ENCODE data around the gene SERTAD3. TPM values are rescaled to one million over a fixed set of nuclear protein-coding genes. Genes with fewer than 3 reads are reported as not detected.
"Not testable (repeated sequence)": the region's sequence is repeated elsewhere in the genome, so short reads cannot be mapped to it uniquely, and the experiment has no call there.

The SERTAD3 gene
- total RNA-seq, 4 donors from 2014 or later: 15.6 to 25.2 (median 20.4) TPM

DNA sequence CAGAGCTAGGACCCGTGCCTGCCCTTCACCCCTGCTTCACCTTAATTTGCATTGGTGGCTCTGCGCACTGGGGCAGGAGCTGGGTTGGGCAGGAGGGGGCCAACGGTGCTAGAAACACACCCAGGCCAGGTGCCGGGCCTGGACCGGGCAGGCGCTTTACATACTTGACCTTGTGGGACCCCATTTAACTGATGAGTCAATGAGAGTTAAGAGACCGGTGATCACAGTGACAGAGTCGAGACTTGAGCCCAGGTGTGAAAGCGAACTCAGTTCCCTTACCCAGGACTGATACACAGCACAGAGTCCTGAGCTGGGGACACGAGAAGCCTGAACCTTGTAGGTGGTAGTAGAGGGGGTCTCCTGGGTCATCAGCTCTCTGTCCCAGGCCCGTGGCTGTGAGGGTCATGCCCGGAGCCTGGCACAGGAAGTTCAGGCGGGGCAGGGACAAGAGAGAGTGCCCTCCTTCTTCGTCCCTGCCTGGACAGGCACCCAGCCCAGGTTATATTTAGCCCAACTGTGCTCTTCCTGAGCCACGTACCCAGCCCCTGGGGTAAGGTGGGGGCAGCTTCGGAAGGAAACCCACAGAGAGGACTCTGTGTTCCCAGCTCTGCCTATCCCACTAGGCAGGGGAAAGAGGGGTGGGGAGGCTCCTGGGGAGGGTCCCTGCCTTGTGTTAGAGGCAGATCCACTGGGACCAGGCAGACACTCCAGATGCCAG is 32.9 kb downstream of the SERTAD3 start:
- intact Hi-C loops (cut with DNase I): no loop called here

DNA sequence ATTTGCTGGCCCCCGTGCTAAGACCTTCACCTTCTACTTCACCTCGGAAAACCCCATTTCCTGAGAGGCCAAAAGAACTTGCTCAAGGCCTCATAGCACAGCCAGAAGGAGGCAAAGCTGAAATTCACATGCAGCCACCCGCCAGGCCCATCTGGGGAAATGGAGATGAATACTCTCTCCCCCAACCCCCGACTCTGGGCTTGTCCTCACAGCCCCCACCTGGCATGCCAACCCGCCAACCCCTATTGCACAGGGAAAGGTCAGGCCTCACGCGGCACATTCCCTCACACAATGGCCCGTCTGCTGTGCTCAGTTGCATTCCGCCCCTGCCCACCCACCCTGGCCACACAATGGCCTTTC is 34.1 kb downstream of the SERTAD3 start:
- Histone ChIP-seq H3K27me3 (no peaks in the 10 kb centered on the region), H3K36me3 (no peaks in the 10 kb centered on the region), H3K27ac (peak overlapping the region in 1 of 3 donors; percentile 81), H3K4me1 (peaks cover 21 to 28% of the 10 kb centered on the region in 2 donors), H3K4me3 (replicated peaks in 1 of 3) (no peak overlapping the region), H3K9me3 (no peaks in the 10 kb centered on the region)
- DNase-seq: no peak
- WGBS, 2 donors: 83 to 88% methylated on average over 9 of the region's 9 CpGs
- TF ChIP-seq, protein P1, sequence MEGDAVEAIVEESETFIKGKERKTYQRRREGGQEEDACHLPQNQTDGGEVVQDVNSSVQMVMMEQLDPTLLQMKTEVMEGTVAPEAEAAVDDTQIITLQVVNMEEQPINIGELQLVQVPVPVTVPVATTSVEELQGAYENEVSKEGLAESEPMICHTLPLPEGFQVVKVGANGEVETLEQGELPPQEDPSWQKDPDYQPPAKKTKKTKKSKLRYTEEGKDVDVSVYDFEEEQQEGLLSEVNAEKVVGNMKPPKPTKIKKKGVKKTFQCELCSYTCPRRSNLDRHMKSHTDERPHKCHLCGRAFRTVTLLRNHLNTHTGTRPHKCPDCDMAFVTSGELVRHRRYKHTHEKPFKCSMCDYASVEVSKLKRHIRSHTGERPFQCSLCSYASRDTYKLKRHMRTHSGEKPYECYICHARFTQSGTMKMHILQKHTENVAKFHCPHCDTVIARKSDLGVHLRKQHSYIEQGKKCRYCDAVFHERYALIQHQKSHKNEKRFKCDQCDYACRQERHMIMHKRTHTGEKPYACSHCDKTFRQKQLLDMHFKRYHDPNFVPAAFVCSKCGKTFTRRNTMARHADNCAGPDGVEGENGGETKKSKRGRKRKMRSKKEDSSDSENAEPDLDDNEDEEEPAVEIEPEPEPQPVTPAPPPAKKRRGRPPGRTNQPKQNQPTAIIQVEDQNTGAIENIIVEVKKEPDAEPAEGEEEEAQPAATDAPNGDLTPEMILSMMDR (IDR thresholded peaks at IDR 0.05): no peak
- no peak for TF ChIP-seq POLR2A (IDR thresholded peaks at IDR 0.05)
- intact Hi-C loops (cut with DNase I): no loop called here

More for the DNA sequence above, 32.9 kb downstream of the SERTAD3 start:
- 51 to 65% methylated on average over 9 to 16 of the region's 16 CpGs for WGBS, 2 donors
- Histone ChIP-seq H3K4me1 (peaks cover 28 to 32% of the 10 kb centered on the region in 2 donors), H3K36me3 (no peaks in the 10 kb centered on the region), H3K9me3 (no peaks in the 10 kb centered on the region), H3K27me3 (no peaks in the 10 kb centered on the region), H3K4me3 (replicated peaks in 1 of 3) (no peak overlapping the region), H3K27ac (peak overlapping the region; percentile 64 to 81 (median 75))
- peak; percentile 39 to 53 for DNase-seq
- TF ChIP-seq, protein P1 (IDR thresholded peaks at IDR 0.05): no peak
- TF ChIP-seq POLR2A (IDR thresholded peaks at IDR 0.05): no peak

DNA sequence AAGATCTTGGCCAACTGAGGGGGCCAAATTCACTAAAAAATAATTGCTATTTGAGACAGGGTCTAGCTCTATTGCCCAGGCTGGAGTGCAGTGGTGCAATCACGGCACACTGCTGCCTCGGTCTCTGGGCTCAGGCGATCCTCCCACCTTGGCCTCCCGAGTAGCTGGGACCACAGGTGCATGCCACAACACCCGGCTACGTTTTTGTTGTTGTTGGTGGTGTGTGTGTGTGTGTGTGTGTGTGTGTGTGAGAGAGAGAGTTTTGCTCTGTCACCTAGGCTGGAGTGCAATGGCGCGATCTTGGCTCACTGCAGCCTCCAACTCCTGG is 35.6 kb downstream of the SERTAD3 start:
- not testable (repeated sequence) for H3K4me3 ChIP-seq (replicated peaks in 1 of 3); H3K36me3 ChIP-seq
- intact Hi-C loops (cut with DNase I): loop anchor here (5.0 kb wide), 1 partner anchor 56 kb away; no protein-coding TSS in a partner anchor

DNA sequence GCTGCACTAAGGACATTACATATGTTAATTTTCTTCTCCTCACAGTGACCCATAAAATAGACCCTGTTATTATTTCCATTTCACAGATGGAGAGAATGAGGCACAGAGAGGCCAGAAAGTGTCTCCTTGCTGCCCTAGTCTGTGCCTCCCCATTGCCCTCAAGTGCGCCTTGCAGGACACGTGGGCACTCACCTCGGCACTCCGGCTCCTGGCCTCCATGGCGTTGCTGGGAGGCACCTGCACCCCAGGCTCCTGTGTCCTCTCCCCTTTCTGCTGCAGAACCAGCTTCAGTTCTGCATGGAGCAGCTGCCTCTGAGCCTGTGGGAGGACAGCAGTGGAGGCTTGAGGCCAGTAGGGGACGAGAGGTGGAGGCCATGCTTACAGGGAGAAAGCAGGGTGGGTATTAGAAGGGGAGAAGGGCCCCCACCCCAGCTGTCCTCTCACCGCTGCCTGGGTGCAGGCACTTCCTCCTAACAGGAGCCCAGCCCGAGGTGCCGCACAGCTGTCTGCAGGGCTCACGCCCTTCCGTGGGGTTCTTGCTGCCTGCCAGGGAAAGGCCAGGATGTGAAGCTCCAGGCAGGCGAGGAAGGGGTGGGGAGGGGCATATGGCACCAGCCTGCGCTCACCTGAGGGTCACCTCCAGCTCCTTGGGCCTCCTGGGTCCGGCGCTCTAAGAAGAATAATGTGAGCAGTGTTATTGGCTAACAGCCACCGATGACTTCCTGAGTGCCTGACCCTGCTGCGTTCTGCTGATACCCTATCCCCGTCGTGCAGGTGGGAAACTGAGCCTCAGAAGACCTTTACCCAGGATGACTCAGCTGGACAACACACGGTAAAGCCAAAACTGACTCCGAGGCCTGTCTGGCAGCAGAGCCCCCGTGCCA is 36.2 kb downstream of the SERTAD3 start:
- Histone ChIP-seq H3K27me3 (no peaks in the 10 kb centered on the region), H3K9me3 (no peaks in the 10 kb centered on the region), H3K4me1 (peaks cover 16 to 28% of the 10 kb centered on the region in 2 donors), H3K4me3 (replicated peaks in 1 of 3) (no peak overlapping the region), H3K27ac (no peak overlapping the region), H3K36me3 (no peaks in the 10 kb centered on the region)
- TF ChIP-seq POLR2A (IDR thresholded peaks at IDR 0.05): no peak
- TF ChIP-seq, protein P1 (IDR thresholded peaks at IDR 0.05): no peak
- intact Hi-C loops (cut with DNase I): loop anchor here (5.0 kb wide), 1 partner anchor 56 kb away; no protein-coding TSS in a partner anchor
- DNase-seq: no peak
- 71 to 76% methylated on average over 17 to 21 of the region's 22 CpGs for WGBS, 2 donors

More for the DNA sequence above, 35.6 kb downstream of the SERTAD3 start:
- H3K9me3 ChIP-seq, H3K27me3 ChIP-seq, DNase-seq, H3K27ac ChIP-seq: not testable (repeated sequence)
- WGBS, 2 donors: 84 to 100% methylated on average over 2 to 5 of the region's 8 CpGs
- peaks cover 16 to 22% of the 10 kb centered on the region in 2 donors for H3K4me1 ChIP-seq

DNA sequence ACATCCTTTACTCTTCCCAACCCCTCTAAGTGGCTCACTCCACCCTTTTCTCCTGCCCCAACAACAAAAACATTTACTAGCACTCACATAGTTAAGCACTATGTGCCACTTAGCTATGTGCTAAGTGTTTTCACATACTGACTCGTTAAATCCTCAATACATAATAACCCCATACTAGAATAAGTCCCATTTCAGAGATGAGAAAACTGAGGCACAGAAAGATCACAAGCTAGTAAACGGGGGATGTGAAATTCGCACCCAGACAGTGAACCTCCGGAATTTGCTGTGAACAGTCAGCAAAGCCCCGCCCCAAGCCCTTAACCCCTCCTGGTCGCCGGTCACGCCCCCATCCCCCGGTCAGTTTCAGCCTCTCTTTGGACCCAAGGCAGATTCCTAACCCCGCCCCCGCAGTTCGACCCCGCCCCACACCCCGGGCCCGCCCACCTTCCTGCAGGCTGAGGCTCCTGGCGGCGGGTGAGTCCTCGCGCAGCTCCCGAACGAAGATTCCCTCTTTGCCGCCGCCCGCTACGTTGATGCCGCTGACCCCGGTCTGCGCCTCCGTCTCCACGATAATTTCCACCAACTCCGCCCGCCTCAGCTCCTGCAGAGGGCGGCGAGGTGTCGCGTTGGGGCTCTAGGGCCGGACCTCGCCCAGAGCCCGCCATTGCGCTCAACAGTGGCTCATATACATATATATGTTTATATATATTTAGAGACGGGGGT is 40.7 kb downstream of the SERTAD3 start:
- TF ChIP-seq POLR2A (IDR thresholded peaks at IDR 0.05): no peak
- TF ChIP-seq, protein P1 (IDR thresholded peaks at IDR 0.05): peak in 1 of 6 experiments; percentile 23
- Histone ChIP-seq H3K27ac (peak overlapping the region; percentile 63 to 89 (median 63)), H3K27me3 (no peaks in the 10 kb centered on the region), H3K9me3 (no peaks in the 10 kb centered on the region), H3K4me1 (peaks cover 4 to 8% of the 10 kb centered on the region in 2 donors), H3K36me3 (no peaks in the 10 kb centered on the region), H3K4me3 (replicated peaks in 1 of 3) (peak overlapping the region in 2 of 3 donors; percentile 11 to 53)
- peak; percentile 90 to 92 for DNase-seq
- intact Hi-C loops (cut with DNase I): no loop called here
- 1 to 2% methylated on average over 23 to 27 of the region's 41 CpGs for WGBS, 2 donors
